ENCODE data around the gene SIRPA.
A peak's percentile ranks its signal among the peaks of the same experiment; 100 is the strongest.

The SIRPA gene

GRCh38 chr20:1885940-1886693 lies 9.1 kb upstream of the SIRPA start:
- H3K4me3 ChIP-seq (ENCODE audit: low read depth, low read length) = no peak overlapping the region

GRCh38 chr20:1887321-1887720 lies 7.9 kb upstream of the SIRPA start:
- no peak overlapping the region for H3K4me3 ChIP-seq (ENCODE audit: low read depth, low read length)

GRCh38 chr20:1887756-1888155 lies 7.5 kb upstream of the SIRPA start:
- H3K4me3 ChIP-seq (ENCODE audit: low read depth, low read length) = no peak overlapping the region

GRCh38 chr20:1888796-1889463 lies 6.3 kb upstream of the SIRPA start:
- no peak overlapping the region for H3K4me3 ChIP-seq (ENCODE audit: low read depth, low read length)

- H3K4me3 ChIP-seq (ENCODE audit: low read depth, low read length) = no peak overlapping the region
Measured at GRCh38 chr20:1890469-1891262, 4.5 kb upstream of the SIRPA start.

- H3K4me3 ChIP-seq (ENCODE audit: low read depth, low read length) = no peak overlapping the region
Measured at GRCh38 chr20:1891263-1892118, 3.7 kb upstream of the SIRPA start.

GRCh38 chr20:1892119-1892385 lies 3.2 kb upstream of the SIRPA start:
- H3K4me3 ChIP-seq (ENCODE audit: low read depth, low read length) = no peak overlapping the region

- peak overlapping the region; percentile 37 for H3K4me3 ChIP-seq (ENCODE audit: low read depth, low read length)
Measured at GRCh38 chr20:1893721-1894470, 1.3 kb upstream of the SIRPA start.

GRCh38 chr20:1894471-1894950 lies 696 bp upstream of the SIRPA start:
- peak overlapping the region; percentile 37 for H3K4me3 ChIP-seq (ENCODE audit: low read depth, low read length)

GRCh38 chr20:1895674-1896483 lies 672 bp downstream of the SIRPA start:
- peak overlapping the region; percentile 52 for H3K4me3 ChIP-seq (ENCODE audit: low read depth, low read length)

- no peak overlapping the region for H3K4me3 ChIP-seq (ENCODE audit: low read depth, low read length)
Measured at GRCh38 chr20:1896484-1897258, 1.5 kb downstream of the SIRPA start.

- H3K4me3 ChIP-seq (ENCODE audit: low read depth, low read length) = no peak overlapping the region
Measured at GRCh38 chr20:1897541-1897940, 2.3 kb downstream of the SIRPA start.

- H3K4me3 ChIP-seq (ENCODE audit: low read depth, low read length) = no peak overlapping the region
Measured at GRCh38 chr20:1897965-1898464, 2.8 kb downstream of the SIRPA start.

GRCh38 chr20:1898482-1899240 lies 3.5 kb downstream of the SIRPA start:
- H3K4me3 ChIP-seq (ENCODE audit: low read depth, low read length) = no peak overlapping the region

GRCh38 chr20:1899241-1899525 lies 4.0 kb downstream of the SIRPA start:
- no peak overlapping the region for H3K4me3 ChIP-seq (ENCODE audit: low read depth, low read length)

- H3K4me3 ChIP-seq (ENCODE audit: low read depth, low read length) = no peak overlapping the region
Measured at GRCh38 chr20:1900321-1900801, 5.2 kb downstream of the SIRPA start.

- H3K4me3 ChIP-seq (ENCODE audit: low read depth, low read length) = no peak overlapping the region
Measured at GRCh38 chr20:1901704-1902103, 6.5 kb downstream of the SIRPA start.

- H3K4me3 ChIP-seq (ENCODE audit: low read depth, low read length) = no peak overlapping the region
Measured at GRCh38 chr20:1902188-1902587, 7.0 kb downstream of the SIRPA start.

All from iPS-11a (cell line).